Neural progenitor cell (in vitro differentiated cells): ENCODE results near the gene TADA3.

Source experiments
- EZH2phosphoT487 ChIP-seq: fragments of 200-600 bp; sonication (generic); IDR thresholded peaks from 2 replicates; pipeline ENCODE4 v1.6.1; 2017; ENCODE audit warnings: antibody characterized with exemption
- TF ChIP-seq, protein P1 (sequence below): fragments of 200-600 bp; sonication (generic); IDR thresholded peaks from 2 replicates; pipeline ENCODE4 v1.5.1; 2017; ENCODE audit warnings: antibody characterized with exemption, mild to moderate bottlenecking

- TF ChIP-seq, protein P1, sequence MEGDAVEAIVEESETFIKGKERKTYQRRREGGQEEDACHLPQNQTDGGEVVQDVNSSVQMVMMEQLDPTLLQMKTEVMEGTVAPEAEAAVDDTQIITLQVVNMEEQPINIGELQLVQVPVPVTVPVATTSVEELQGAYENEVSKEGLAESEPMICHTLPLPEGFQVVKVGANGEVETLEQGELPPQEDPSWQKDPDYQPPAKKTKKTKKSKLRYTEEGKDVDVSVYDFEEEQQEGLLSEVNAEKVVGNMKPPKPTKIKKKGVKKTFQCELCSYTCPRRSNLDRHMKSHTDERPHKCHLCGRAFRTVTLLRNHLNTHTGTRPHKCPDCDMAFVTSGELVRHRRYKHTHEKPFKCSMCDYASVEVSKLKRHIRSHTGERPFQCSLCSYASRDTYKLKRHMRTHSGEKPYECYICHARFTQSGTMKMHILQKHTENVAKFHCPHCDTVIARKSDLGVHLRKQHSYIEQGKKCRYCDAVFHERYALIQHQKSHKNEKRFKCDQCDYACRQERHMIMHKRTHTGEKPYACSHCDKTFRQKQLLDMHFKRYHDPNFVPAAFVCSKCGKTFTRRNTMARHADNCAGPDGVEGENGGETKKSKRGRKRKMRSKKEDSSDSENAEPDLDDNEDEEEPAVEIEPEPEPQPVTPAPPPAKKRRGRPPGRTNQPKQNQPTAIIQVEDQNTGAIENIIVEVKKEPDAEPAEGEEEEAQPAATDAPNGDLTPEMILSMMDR = no peak
- no peak for TF ChIP-seq EZH2phosphoT487
Observed at GRCh38 chr3:9817436-9817835, 25.2 kb upstream of the TADA3 start.
